NOMO-1 treated with DMSO at 0.1 percent for 48 hours (cell line): ENCODE results near the gene LRP5.
A peak's percentile ranks its signal among the peaks of the same experiment; 100 is the strongest.
"Not testable (repeated sequence)": the region's sequence is repeated elsewhere in the genome, so short reads cannot be mapped to it uniquely, and the experiment has no call there.

Experiments used
- DNase-seq: peaks from one replicate; lab custom pipeline; 2025; ENCODE audit not compliant: unreplicated experiment; lab: John Stamatoyannopoulos, UW

The LRP5 gene

GRCh38 chr11:68460741-68461574, 148.6 kb downstream of the LRP5 start, which contains the start of gene PPP6R3:
TSS of gene PPP6R3 (plus strand) at chr11:68460752. CDS start at chr11:68537665, 76,913 bp downstream.
- peak; percentile 4 for DNase-seq

- DNase-seq: no peak
Measured at GRCh38 chr11:68461575-68461917, 149.2 kb downstream of the LRP5 start.

- DNase-seq: no peak
Measured at GRCh38 chr11:68463714-68464113, 151.3 kb downstream of the LRP5 start.

- DNase-seq: no peak
Measured at GRCh38 chr11:68467201-68467834, 154.9 kb downstream of the LRP5 start.

GRCh38 chr11:68468217-68468828, 155.9 kb downstream of the LRP5 start:
- no peak for DNase-seq

- peak; percentile 0 for DNase-seq
Measured at GRCh38 chr11:68469122-68469521, 156.7 kb downstream of the LRP5 start.

GRCh38 chr11:68469642-68470041, 157.3 kb downstream of the LRP5 start:
- DNase-seq: no peak

GRCh38 chr11:68470304-68470811, 158.0 kb downstream of the LRP5 start:
- no peak for DNase-seq

GRCh38 chr11:68471360-68472340, 159.3 kb downstream of the LRP5 start:
- DNase-seq: peak; percentile 71

GRCh38 chr11:68472778-68473177, 160.4 kb downstream of the LRP5 start:
- DNase-seq: no peak

GRCh38 chr11:68473693-68474092, 161.3 kb downstream of the LRP5 start:
- DNase-seq: no peak

- DNase-seq: not testable (repeated sequence)
Measured at GRCh38 chr11:68475626-68476025, 163.2 kb downstream of the LRP5 start.

- no peak for DNase-seq
Measured at GRCh38 chr11:68479390-68479789, 167.0 kb downstream of the LRP5 start.

- no peak for DNase-seq
Measured at GRCh38 chr11:68480193-68480592, 167.8 kb downstream of the LRP5 start.

GRCh38 chr11:68480852-68481510, 168.6 kb downstream of the LRP5 start:
- DNase-seq: no peak

- DNase-seq: no peak
Measured at GRCh38 chr11:68481579-68482240, 169.3 kb downstream of the LRP5 start.

GRCh38 chr11:68488623-68489022, 176.2 kb downstream of the LRP5 start:
- DNase-seq: no peak

GRCh38 chr11:68495220-68495729, 182.9 kb downstream of the LRP5 start:
- DNase-seq: no peak

GRCh38 chr11:68495872-68496271, 183.5 kb downstream of the LRP5 start:
- no peak for DNase-seq
